Measurements from ENCODE around the gene NELFCD. TPM values are rescaled to one million over a fixed set of nuclear protein-coding genes. Genes with fewer than 3 reads are reported as not detected.

NELFCD gene
- total and polyA plus RNA-seq, 7 donors: 24.1 to 43.6 (median 35.4) TPM

GRCh38 chr20:59000326-59000725, 19.3 kb downstream of the NELFCD start:
- intact Hi-C loops (cut with DNase I): no loop called here
- WGBS, 3 donors: 61 to 86% (median 81%) methylated on average over 3 of the region's 3 CpGs
- no peaks in the 10 kb centered on the region for H3K27me3 ChIP-seq (ENCODE audit: insufficient read depth in 3 of 3, low read length in 2 of 3)
- H3K36me3 ChIP-seq (ENCODE audit: insufficient read depth in 1 of 2, low read depth in 1 of 2): peaks cover 2 to 77% of the 10 kb centered on the region in 2 donors
- no peak for ATAC-seq
- H3K27ac ChIP-seq: no peak overlapping the region
- DNase-seq: peak in 1 of 2 donors; percentile 28
- H3K4me3 ChIP-seq: no peak overlapping the region
- H3K9me3 ChIP-seq: no peaks in the 10 kb centered on the region
- TF ChIP-seq CTCF (IDR thresholded peaks at IDR 0.05): no peak
- peaks cover 4% of the 10 kb centered on the region for H3K4me1 ChIP-seq

- Histone ChIP-seq H3K4me1 (peaks cover 11% of the 10 kb centered on the region), H3K27me3 (ENCODE audit: insufficient read depth in 3 of 3, low read length in 2 of 3) (no peaks in the 10 kb centered on the region), H3K36me3 (ENCODE audit: insufficient read depth in 1 of 2, low read depth in 1 of 2) (peaks cover 2 to 70% of the 10 kb centered on the region in 2 donors), H3K9me3 (no peaks in the 10 kb centered on the region), H3K4me3 (no peak overlapping the region), H3K27ac (no peak overlapping the region)
- no peak for TF ChIP-seq CTCF (IDR thresholded peaks at IDR 0.05)
- DNase-seq: peak in 1 of 2 donors; percentile 21
- WGBS, 3 donors: 88 to 93% (median 89%) methylated on average over 13 of the region's 13 CpGs
- no peak for ATAC-seq
- intact Hi-C loops (cut with DNase I): no loop called here
Observed at GRCh38 chr20:59001068-59001448, 20.0 kb downstream of the NELFCD start.

GRCh38 chr20:59001449-59002171, 20.6 kb downstream of the NELFCD start:
- ATAC-seq: no peak
- peaks cover 2 to 64% of the 10 kb centered on the region in 2 donors for H3K36me3 ChIP-seq (ENCODE audit: insufficient read depth in 1 of 2, low read depth in 1 of 2)
- H3K4me3 ChIP-seq: no peak overlapping the region
- H3K9me3 ChIP-seq: no peaks in the 10 kb centered on the region
- H3K4me1 ChIP-seq: peaks cover 15% of the 10 kb centered on the region
- DNase-seq: peak in 1 of 2 donors; percentile 41
- TF ChIP-seq CTCF (IDR thresholded peaks at IDR 0.05): no peak
- H3K27ac ChIP-seq: no peak overlapping the region
- intact Hi-C loops (cut with DNase I): no loop called here
- WGBS, 3 donors: 87 to 89% (median 88%) methylated on average over 26 to 27 of the region's 27 CpGs
- H3K27me3 ChIP-seq (ENCODE audit: insufficient read depth in 3 of 3, low read length in 2 of 3): no peaks in the 10 kb centered on the region

GRCh38 chr20:59002388-59002787, 21.3 kb downstream of the NELFCD start:
- Histone ChIP-seq H3K4me3 (no peak overlapping the region), H3K9me3 (no peaks in the 10 kb centered on the region), H3K4me1 (peaks cover 15% of the 10 kb centered on the region), H3K36me3 (ENCODE audit: insufficient read depth in 1 of 2, low read depth in 1 of 2) (peaks cover 2 to 56% of the 10 kb centered on the region in 2 donors), H3K27ac (no peak overlapping the region), H3K27me3 (ENCODE audit: insufficient read depth in 3 of 3, low read length in 2 of 3) (no peaks in the 10 kb centered on the region)
- peak in 1 of 2 donors; percentile 21 for DNase-seq
- 80 to 93% (median 92%) methylated on average over 7 to 8 of the region's 8 CpGs for WGBS, 3 donors
- no peak for ATAC-seq
- intact Hi-C loops (cut with DNase I): no loop called here
- TF ChIP-seq CTCF (IDR thresholded peaks at IDR 0.05): no peak
